ENCODE results near the gene NSMF.

The NSMF gene

GRCh38 chr9:137488327-137488653 lies 29.2 kb upstream of the NSMF start:
- no peaks in the 10 kb centered on the region for H3K4me1 ChIP-seq (ENCODE audit: control insufficient read depth, low read depth, low read length)
- no peak overlapping the region for H3K4me3 ChIP-seq (ENCODE audit: low read length)
- H3K9me3 ChIP-seq (ENCODE audit: control insufficient read depth, low read depth, low read length): no peaks in the 10 kb centered on the region
- no peak overlapping the region for H3K9ac ChIP-seq (ENCODE audit: low read length)
- no peaks in the 10 kb centered on the region for H3K36me3 ChIP-seq (ENCODE audit: control insufficient read depth, low read depth, low read length)
- H3K27ac ChIP-seq (ENCODE audit: low read length): no peak overlapping the region
- H3K27me3 ChIP-seq (ENCODE audit: control insufficient read depth, insufficient read depth, low read length): no peaks in the 10 kb centered on the region

GRCh38 chr9:137487454-137488326 lies 28.6 kb upstream of the NSMF start:
- Histone ChIP-seq H3K4me3 (ENCODE audit: low read length) (no peak overlapping the region), H3K9me3 (ENCODE audit: control insufficient read depth, low read depth, low read length) (no peaks in the 10 kb centered on the region), H3K27me3 (ENCODE audit: control insufficient read depth, insufficient read depth, low read length) (no peaks in the 10 kb centered on the region), H3K36me3 (ENCODE audit: control insufficient read depth, low read depth, low read length) (no peaks in the 10 kb centered on the region), H3K27ac (ENCODE audit: low read length) (no peak overlapping the region), H3K9ac (ENCODE audit: low read length) (no peak overlapping the region), H3K4me1 (ENCODE audit: control insufficient read depth, low read depth, low read length) (no peaks in the 10 kb centered on the region)

GRCh38 chr9:137486545-137487453 lies 27.7 kb upstream of the NSMF start:
- Histone ChIP-seq H3K9ac (ENCODE audit: low read length) (no peak overlapping the region), H3K4me1 (ENCODE audit: control insufficient read depth, low read depth, low read length) (no peaks in the 10 kb centered on the region), H3K27me3 (ENCODE audit: control insufficient read depth, insufficient read depth, low read length) (no peaks in the 10 kb centered on the region), H3K9me3 (ENCODE audit: control insufficient read depth, low read depth, low read length) (no peaks in the 10 kb centered on the region), H3K36me3 (ENCODE audit: control insufficient read depth, low read depth, low read length) (no peaks in the 10 kb centered on the region), H3K27ac (ENCODE audit: low read length) (no peak overlapping the region), H3K4me3 (ENCODE audit: low read length) (no peak overlapping the region)

GRCh38 chr9:137486141-137486490 lies 27.0 kb upstream of the NSMF start:
- no peaks in the 10 kb centered on the region for H3K27me3 ChIP-seq (ENCODE audit: control insufficient read depth, insufficient read depth, low read length)
- H3K27ac ChIP-seq (ENCODE audit: low read length): no peak overlapping the region
- no peaks in the 10 kb centered on the region for H3K9me3 ChIP-seq (ENCODE audit: control insufficient read depth, low read depth, low read length)
- H3K9ac ChIP-seq (ENCODE audit: low read length): no peak overlapping the region
- H3K4me1 ChIP-seq (ENCODE audit: control insufficient read depth, low read depth, low read length): no peaks in the 10 kb centered on the region
- H3K4me3 ChIP-seq (ENCODE audit: low read length): no peak overlapping the region
- H3K36me3 ChIP-seq (ENCODE audit: control insufficient read depth, low read depth, low read length): no peaks in the 10 kb centered on the region

- H3K27ac ChIP-seq (ENCODE audit: low read length): no peak overlapping the region
- H3K9me3 ChIP-seq (ENCODE audit: control insufficient read depth, low read depth, low read length): no peaks in the 10 kb centered on the region
- H3K9ac ChIP-seq (ENCODE audit: low read length): no peak overlapping the region
- H3K27me3 ChIP-seq (ENCODE audit: control insufficient read depth, insufficient read depth, low read length): no peaks in the 10 kb centered on the region
- no peak overlapping the region for H3K4me3 ChIP-seq (ENCODE audit: low read length)
- no peaks in the 10 kb centered on the region for H3K4me1 ChIP-seq (ENCODE audit: control insufficient read depth, low read depth, low read length)
- no peaks in the 10 kb centered on the region for H3K36me3 ChIP-seq (ENCODE audit: control insufficient read depth, low read depth, low read length)
These were observed 26.4 kb upstream of the NSMF start for GRCh38 chr9:137485343-137486140.

- no peaks in the 10 kb centered on the region for H3K36me3 ChIP-seq (ENCODE audit: control insufficient read depth, low read depth, low read length)
- no peaks in the 10 kb centered on the region for H3K27me3 ChIP-seq (ENCODE audit: control insufficient read depth, insufficient read depth, low read length)
- H3K27ac ChIP-seq (ENCODE audit: low read length): no peak overlapping the region
- H3K4me3 ChIP-seq (ENCODE audit: low read length): no peak overlapping the region
- H3K4me1 ChIP-seq (ENCODE audit: control insufficient read depth, low read depth, low read length): no peaks in the 10 kb centered on the region
- no peak overlapping the region for H3K9ac ChIP-seq (ENCODE audit: low read length)
- no peaks in the 10 kb centered on the region for H3K9me3 ChIP-seq (ENCODE audit: control insufficient read depth, low read depth, low read length)
These were observed 25.6 kb upstream of the NSMF start for GRCh38 chr9:137484551-137485315.

GRCh38 chr9:137482094-137482781 lies 23.1 kb upstream of the NSMF start:
- no peak overlapping the region for H3K9ac ChIP-seq (ENCODE audit: low read length)
- no peak overlapping the region for H3K4me3 ChIP-seq (ENCODE audit: low read length)
- no peak overlapping the region for H3K27ac ChIP-seq (ENCODE audit: low read length)
- no peaks in the 10 kb centered on the region for H3K27me3 ChIP-seq (ENCODE audit: control insufficient read depth, insufficient read depth, low read length)
- H3K4me1 ChIP-seq (ENCODE audit: control insufficient read depth, low read depth, low read length): no peaks in the 10 kb centered on the region
- H3K9me3 ChIP-seq (ENCODE audit: control insufficient read depth, low read depth, low read length): no peaks in the 10 kb centered on the region
- no peaks in the 10 kb centered on the region for H3K36me3 ChIP-seq (ENCODE audit: control insufficient read depth, low read depth, low read length)

GRCh38 chr9:137480686-137481683 lies 21.9 kb upstream of the NSMF start:
- Histone ChIP-seq H3K27ac (ENCODE audit: low read length) (no peak overlapping the region), H3K27me3 (ENCODE audit: control insufficient read depth, insufficient read depth, low read length) (no peaks in the 10 kb centered on the region), H3K9ac (ENCODE audit: low read length) (no peak overlapping the region), H3K4me3 (ENCODE audit: low read length) (no peak overlapping the region), H3K4me1 (ENCODE audit: control insufficient read depth, low read depth, low read length) (no peaks in the 10 kb centered on the region), H3K9me3 (ENCODE audit: control insufficient read depth, low read depth, low read length) (no peaks in the 10 kb centered on the region), H3K36me3 (ENCODE audit: control insufficient read depth, low read depth, low read length) (no peaks in the 10 kb centered on the region)

GRCh38 chr9:137479892-137480685 lies 21.0 kb upstream of the NSMF start:
- no peaks in the 10 kb centered on the region for H3K9me3 ChIP-seq (ENCODE audit: control insufficient read depth, low read depth, low read length)
- no peaks in the 10 kb centered on the region for H3K4me1 ChIP-seq (ENCODE audit: control insufficient read depth, low read depth, low read length)
- H3K27me3 ChIP-seq (ENCODE audit: control insufficient read depth, insufficient read depth, low read length): no peaks in the 10 kb centered on the region
- H3K9ac ChIP-seq (ENCODE audit: low read length): no peak overlapping the region
- H3K27ac ChIP-seq (ENCODE audit: low read length): no peak overlapping the region
- H3K36me3 ChIP-seq (ENCODE audit: control insufficient read depth, low read depth, low read length): no peaks in the 10 kb centered on the region
- no peak overlapping the region for H3K4me3 ChIP-seq (ENCODE audit: low read length)

All from iPS-18a (cell line).